GM18870 (cell line): Measurements from ENCODE around the gene BATF3.
A peak's percentile ranks its signal among the peaks of the same experiment; 100 is the strongest.

Experiments used
- ATAC-seq: cut with Tn5 transposase; IDR thresholded peaks from one replicate; pipeline ENCODE4 v1.9.1; 2021; ENCODE audit warnings: moderate library complexity; ENCODE audit not compliant: unreplicated experiment

Gene BATF3

DNA sequence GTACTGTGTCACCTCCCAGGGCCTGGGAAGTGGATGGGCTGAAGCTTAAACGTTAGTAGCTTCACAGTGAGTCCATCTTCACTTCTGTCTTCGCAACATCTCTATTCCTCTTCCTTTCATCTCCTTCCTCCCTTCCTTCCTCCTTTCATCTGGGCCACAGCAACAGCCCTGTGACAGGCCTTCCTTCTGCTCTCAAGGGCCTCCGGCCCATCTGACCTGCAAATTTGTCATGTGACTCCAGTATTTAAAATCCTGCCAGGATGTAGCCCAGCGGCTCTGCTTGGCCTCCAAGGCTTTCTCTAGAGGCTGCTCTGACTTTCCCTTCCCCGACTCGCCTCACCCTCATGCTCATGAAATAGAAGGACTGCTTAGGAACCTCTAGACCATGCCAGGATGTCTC, 10.9 kb upstream of the BATF3 start:
- no peak for ATAC-seq

DNA sequence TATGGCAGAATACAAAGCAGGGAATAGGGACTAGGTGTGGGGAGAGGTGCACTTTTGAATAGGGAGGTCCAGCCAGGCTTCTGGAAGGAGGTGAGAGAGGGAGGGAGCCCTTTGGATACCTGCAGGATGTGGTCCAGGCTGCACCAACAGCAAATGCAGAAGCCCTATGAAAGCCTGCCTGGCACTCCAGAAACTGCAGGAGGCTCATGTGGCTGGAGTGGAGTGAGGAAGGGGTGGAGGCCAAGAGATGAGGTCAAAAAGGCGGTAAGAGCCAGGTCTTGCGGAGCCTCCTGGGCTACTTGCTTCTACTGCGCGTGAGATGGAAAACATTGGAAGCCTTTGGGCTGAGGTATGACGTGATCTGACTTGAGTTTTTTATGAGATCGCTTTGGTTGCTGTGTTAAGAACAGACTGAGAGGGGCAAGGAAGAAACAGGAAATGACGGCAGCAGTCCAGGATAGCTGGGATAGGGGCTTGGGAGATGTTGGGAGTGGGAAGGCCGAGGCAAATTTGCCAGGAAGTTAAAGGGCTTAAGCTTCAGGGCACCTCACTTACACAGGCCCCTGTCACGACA, 4.4 kb upstream of the BATF3 start:
- ATAC-seq = no peak

DNA sequence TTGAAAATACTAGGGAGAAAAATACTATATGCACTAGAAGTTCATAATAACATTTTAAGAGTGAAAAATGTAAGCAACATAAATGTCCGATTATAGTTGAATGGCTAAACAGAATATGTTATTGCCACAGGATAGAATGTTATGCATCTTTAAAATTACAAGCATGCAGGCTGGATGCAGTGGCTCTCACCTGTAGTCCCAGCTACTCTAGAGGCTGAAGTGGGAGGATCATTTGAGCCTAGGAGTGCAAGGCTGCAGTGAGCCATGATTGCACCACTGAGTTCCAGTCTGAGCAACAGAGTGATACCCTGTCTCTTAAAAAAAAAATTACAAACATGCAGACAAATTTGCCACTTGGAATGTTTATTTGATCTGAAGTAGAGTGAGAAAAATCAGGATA, 3.0 kb upstream of the BATF3 start:
- ATAC-seq = no peak

DNA sequence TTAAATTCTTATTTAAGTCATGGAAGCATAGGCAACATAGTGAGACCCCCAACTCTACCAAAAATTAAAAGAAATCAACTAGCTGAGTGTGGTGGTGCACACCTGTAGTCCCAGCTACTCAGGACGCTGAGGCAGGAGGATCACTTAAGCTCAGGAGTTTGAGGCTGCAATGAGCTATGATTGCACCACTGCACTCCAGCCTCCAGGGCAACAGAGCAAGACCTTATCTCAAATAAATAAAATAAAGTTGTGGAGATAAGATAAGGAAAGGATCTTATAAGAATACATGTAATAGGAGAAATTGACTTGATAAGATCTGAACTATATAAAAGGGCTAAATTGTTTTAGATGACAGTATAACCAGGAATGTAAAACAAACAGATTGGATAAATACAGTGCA, 2.3 kb upstream of the BATF3 start:
- ATAC-seq = no peak

DNA sequence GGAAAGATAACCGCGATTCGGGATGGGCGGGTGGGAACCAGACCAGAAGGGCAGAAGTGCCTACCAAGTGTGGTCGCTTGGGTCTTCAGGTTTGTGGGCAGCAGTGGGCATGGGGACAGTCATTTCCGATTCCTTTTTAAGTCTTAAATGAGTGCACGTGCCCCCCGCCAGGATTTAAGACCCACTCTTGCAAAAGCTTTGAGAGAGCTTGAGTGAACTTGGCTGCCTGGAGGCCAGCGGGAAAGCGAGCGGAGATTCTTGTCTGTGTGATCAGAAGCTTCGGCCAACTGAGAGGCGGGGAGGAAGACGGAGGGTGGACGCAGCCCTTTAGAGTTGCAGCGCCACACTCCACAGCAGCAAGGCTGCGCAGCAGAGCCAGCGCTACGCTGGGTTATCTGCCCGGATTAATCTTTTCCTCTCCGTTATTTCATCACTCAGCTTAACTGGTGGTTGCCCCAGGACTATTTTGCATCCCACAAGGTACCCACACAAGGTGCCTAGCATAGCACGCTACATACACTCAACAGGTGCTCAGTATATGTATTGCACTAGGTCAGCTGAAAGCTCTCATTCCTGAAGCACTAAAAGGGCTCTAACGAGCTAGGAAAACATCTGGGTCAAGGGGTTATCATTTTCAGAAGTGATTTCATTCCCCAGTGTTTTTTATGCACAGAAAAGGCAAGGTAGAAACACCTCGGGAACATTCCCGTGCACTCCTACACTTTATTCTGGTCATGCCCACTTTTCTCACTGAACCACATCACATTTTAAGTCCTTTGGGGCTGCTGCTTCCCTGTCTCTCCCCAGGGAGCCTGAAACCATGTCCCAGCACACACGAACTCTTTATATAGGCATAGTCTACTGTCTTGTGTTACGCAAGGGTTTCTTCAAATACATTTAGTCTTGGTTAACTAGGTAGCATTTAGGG, 1.5 kb upstream of the BATF3 start:
- ATAC-seq = peak; percentile 34

DNA sequence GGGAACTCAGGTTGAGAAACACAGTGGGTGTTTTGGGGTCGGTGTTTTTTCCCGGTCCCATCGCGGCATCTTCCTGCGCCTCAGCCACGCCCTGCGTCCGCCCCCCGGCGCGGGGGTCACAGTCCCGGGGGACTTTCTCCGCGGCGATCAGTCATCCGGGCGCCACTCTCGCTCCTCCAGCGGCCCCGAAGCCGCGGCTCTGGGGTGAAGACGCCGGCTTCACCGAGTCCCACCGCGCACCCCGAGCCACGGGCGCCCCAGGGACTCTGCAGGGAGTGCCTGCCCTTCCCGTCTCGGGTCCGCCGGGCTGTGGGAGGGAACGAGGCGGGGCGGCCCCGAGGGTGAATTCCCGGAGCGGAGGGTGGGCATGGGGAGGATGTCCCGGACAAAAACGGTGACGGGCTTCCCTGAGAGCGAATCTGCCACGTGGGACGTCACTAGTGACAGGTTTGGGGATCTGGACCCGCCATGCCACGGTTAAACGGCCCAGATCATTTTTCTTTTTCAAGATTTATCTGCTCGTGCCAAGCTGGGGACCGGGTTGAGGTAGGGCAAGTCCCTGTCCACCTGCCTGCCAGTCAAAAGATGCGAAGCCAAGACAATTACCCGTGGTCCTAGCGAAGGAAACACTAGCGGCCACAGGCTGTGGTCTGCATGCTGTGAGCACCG, 717 bp upstream of the BATF3 start:
- no peak for ATAC-seq

DNA sequence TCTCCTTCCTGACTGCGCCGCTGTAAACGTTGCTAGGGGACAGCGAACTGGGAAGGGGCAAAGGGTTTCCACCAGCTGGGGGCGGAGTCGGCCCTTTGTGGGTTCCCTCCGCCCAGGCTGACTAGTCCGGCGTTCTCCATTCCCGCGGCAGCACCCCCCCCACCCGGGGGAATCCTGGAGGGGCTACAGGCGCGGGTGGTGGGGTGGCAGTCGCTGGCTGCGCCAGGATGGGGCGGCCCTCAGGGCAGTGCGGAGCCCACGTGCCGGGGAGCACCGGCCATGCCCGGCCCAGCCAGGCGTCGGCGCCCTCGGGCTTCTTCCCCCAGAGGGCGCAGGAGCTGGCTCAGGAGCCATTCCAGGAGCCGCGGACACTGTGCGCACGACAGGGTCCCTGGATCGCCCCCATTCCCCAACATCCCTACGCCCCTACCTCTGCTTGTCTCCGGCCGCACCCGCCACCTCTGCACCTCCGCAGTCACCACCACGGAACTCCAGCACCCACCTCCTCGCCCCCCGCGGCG, 476 bp downstream of the BATF3 start:
- ATAC-seq = no peak

DNA sequence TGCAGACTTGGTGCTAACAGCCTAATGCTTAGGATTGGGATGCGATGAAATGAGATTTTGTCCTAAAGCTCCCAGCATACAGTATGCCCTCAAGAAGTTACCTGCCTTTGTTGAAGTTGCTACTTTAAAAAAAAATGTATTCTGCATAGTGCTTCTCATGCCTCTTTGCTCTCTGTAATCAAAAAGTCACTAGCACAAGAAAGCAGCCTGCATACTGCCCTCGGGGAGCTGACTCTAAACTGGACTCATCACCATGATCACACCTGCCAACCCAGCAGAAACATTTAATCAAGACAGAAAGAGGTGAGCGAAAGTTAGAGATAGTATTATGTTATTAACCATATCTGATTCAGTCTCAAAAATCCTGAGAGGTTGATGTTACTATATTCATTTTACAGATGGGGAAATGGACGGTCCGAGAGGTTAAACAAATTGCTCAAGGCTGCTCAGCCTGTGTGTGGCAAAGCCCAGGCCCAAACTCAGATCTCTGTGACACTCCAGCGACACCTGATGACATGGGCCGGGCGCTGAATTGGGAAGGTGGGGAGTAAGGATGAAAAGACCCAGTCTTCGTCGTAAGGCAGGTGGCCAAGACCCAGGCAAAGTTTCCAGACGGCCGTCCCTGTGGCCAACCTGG, 1.1 kb downstream of the BATF3 start:
- ATAC-seq = no peak

DNA sequence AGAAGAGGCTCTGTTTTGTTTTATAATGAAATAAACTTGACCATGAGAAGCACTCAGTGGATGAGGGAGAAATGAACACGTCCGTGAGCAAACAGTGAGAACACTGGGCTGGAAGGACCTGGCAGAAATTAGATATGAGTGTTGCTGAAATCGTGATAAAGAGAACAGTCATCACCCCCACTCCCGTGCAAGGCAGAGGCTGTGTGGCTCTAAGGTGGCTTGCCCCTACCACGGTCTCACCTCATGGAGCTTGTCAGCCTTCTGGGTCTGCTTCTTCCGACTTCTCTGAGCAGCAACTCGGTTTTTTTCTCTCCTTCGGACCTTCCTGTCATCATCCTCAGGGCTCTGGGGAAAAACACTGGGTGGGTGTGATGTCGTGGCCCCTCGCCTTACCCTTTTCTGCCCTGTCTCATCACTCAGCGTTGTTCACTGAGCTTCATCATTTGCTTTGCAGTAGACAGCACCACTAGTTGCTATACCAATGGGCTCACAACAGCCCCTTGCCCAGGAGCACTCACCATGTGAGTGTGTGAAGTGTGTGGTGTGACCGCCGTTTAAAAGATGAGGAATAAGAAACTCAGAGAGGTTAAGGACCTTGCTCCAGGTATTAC, 2.8 kb downstream of the BATF3 start:
- ATAC-seq = no peak

DNA sequence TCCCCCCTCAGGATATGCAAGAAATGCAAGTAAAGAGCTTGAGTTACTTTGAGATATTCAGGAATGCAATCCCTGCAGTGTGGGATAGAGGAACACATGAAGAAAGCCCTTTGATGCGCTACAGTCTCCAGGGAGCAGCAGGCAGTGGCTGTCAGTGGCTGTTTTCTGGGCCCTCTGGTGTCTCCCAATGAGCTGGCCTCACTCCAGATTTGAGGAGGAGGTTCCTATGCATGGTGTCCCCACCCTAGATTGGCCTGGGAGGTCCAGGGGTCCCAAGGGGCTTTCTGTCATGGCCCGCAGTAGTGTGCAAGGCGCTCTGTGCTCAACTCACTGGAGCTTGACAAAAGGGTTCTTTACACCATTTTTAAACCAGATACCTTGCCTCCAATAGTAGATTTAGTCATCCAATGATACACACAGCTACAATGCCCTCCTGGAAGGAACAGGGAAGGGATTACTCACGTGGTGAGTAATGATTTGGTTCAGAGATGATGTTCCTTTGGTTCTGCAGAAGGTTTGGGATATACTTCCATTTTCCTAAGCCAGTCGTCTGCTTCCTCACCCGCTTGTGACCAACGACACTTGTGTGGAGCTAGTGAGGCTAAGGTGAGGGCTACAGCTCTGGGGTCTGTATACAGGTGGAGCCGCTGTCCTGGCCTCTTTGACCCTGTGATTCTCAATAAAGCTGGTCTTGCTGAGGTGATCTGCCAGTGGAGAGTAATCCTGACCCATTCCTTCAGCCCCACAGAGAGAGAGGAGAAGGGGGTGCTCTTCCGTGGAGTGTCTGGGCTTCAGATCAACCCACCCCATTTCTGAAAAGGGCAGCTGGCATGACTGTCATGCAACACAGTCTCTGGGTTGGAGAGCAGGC, 6.6 kb downstream of the BATF3 start:
- no peak for ATAC-seq

DNA sequence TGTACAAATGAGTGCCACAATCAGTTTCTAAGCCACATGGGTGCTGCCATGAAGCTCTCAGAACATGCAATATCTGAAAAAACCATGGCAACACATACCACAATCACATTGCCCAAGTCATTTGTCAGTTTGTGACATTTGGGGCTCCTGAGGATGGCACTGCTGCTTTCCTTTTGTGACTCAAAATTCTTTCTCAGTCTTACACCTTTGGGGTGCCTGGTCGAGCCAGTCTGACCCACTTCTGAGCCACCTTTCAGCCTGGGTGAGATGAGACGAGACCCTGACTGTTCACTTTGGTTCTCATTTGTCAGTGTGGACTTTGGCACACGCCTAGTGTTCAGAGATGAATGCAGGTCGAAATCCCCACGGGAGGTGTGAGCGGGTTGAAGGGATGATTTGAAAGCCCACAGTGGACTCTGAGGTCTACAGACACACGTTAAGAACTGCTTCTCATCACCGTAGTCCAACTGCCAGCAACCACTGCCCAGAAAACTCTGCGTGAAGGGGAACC, 8.0 kb downstream of the BATF3 start:
- peak; percentile 60 for ATAC-seq

DNA sequence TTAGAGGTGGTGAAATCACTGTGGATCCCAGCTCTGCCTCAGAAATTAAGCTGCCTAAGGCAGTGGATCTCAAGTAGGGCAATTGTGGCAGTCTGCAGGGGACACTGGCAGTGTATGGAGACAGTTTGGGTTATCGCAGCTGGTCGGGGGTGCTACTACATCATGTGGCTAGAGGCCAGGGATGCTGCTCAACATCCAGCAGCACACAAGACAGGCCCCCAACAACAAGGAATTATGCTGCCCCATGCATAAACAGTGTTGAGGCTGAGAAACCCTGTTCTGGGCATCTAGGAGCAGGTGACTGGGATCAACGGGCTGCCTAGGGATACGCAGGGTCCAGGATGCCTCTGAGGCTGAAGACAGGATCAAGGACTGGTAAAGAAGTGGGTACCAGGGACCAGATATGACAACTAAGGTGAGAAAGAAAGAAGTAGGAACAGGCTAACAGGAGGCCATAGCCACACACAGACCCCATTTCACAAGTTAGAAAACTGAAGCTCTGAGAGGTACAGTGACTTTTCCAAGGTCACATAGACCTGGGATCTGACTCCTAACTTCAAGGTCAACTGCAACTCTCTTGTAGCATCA, 8.7 kb downstream of the BATF3 start:
- ATAC-seq = no peak

DNA sequence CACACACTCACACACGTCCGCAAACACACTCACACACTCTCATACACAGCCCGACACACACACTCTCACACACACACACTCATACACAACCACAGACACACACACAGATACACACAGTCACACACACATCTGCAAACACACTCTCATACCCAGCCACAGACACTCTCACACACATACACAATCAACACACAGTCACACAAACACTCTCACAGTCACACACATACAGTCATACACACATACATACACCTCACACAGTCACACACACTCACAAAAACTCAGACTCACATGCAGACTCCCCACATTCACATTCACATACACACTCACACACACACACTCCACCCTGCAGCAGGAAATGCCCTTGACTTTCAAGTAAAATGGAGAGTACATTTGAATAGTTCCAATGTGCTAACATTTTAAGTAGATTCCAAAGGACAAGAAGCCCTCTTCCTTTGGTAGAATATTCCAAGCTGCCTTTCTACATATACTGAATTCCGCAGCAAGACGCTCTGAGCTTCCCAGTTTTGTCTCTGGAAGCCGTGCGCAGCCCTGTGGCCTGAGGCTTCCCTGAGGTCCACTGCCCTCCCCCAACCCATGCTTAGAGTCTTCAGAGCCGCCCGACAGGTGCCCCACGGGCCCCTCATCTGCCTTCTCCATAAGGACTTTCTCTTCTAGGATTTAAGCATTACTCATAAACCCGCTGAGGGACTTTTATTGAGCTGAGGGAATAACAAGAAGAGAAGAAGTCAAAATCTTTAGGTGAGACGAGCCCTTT, 9.7 kb downstream of the BATF3 start:
- no peak for ATAC-seq

DNA sequence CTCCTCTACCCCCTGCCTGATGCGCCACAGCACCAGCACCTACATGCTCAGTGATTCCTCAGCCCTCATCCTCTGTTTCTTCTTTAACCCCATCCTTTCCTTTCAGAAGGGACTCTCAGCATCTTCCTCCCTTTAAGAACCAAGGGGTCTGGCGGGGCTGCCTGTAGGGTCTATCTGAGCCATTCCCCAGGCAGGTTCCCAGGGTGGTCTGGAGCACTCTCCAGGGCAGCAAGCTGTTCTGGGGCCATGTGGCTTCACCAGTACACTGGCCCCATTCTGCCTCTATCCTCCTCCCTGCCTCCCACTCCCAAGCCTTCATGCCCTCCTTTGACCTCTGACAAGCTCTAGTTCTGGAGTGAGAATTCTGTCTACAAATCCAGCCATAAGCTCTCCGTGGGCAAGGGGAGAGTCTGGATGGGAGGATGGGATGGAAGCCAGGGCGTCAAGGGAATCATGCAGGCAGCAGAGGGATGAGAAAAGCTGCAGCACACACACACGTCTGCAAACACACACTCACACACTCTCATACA, 10.4 kb downstream of the BATF3 start:
- ATAC-seq = no peak

DNA sequence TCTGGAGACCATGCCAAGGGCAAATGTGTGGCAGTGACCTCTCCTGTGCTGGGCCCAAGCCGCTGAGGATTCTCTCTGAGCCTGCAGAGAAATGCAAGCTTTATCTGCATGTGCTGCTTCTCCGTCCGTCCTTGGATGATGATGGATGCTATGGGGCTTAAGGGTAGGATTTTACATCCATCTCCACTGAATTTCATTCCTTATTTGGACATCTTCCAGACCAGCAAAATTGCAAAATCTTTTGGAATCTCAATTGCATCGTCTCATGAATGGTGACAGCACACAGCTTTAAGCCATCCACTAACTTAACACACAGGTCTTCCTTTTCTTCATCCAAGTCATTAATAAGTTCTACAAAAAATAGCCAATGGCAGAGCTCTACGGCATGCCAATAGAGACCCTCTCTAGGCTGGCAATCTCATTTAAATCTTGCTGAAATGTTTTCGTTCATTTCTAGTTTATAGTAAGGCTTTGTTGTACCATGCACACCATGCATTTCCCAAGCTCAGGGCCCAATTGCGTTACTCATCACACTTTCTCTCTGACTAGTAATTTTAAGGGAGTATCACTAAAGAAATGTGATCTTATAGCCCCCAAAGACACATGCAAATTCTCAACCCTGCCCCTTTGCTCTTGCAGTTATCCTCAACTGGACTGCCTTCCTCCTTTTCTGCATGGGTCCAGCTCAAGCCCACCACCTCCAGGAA, 11.1 kb downstream of the BATF3 start:
- ATAC-seq = no peak

DNA sequence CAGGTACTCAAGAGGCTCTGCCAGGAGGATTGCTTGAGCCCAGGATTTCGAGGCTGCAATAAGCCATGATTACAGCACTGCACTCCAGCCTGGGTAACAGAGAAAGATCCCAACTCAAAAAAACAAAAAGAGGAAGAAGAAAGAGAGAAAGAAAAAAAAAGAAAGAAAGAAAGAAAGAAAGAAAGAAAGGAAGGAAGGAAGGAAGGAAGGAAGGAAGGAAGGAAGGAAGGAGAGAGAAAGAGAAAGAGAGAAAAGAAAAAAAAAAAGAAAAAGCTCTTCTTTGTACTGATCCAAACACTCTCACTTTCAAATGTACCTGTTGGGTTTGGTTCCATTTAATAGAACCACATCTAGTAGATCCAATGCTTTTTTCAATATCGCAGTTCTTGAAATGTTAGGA, 11.8 kb downstream of the BATF3 start:
- no peak for ATAC-seq

DNA sequence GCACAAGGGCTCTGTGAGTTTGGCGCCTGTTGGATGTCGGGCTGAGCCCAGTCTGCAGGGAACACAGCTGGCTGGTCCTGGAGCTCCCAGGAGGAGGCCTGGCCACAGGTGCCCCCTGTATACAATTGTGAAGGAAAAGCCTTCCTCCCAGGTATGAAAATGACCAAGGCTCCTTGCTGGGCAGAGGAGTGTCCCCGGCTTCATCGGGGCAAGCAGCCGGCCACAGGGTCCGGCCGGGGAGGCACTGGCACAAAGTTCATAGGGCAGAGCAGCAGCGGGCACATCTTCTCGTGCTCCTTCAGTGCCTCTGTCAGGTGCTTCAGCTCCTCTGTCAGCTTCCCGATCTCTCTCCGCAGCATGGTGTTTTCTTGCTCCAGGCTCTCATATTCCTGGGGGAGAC, 13.0 kb downstream of the BATF3 start:
- ATAC-seq = no peak

DNA sequence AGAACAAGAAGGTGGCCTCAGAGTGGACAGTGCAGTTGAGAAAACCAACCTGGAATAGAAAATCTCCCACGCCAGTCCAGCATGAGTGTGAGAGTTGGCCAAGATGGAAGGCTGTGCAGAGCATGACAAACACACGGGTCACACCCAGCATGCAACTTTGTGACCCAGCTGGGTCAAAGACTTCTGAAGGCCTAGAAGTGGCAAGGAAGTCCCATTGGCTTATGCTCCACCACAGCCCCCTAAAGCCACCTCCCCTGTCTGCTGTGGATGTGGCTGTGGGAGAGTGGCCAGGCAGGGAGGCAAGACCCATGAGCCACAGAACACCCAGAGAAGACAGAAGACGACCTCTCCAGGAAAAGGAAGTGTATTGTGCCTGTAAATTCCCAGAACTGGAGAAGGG, 13.6 kb downstream of the BATF3 start:
- ATAC-seq = no peak
